ENCODE data around the gene GRK4.
"Not testable (repeated sequence)": the region's sequence is repeated elsewhere in the genome, so short reads cannot be mapped to it uniquely, and the experiment has no call there.

DNA sequence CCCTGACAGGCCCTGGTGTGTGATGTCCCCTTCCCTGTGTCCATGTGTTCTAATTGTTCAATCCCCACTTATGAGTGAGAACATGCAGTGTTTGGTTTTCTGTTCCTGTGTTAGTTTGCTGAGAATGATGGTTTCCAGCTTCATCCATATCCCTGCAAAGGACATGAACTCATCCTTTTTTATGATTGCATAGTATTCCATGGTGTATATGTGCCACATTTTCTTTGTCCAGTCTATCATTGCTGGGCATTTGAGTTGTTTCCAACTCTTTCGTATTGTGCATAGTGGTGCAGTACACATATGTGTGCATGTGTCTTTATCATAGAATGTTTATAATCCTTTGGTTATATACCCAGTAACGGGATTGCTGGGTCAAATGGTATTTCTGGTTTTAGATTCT lies 46.7 kb upstream of the GRK4 start:
- TF ChIP-seq, protein P1, sequence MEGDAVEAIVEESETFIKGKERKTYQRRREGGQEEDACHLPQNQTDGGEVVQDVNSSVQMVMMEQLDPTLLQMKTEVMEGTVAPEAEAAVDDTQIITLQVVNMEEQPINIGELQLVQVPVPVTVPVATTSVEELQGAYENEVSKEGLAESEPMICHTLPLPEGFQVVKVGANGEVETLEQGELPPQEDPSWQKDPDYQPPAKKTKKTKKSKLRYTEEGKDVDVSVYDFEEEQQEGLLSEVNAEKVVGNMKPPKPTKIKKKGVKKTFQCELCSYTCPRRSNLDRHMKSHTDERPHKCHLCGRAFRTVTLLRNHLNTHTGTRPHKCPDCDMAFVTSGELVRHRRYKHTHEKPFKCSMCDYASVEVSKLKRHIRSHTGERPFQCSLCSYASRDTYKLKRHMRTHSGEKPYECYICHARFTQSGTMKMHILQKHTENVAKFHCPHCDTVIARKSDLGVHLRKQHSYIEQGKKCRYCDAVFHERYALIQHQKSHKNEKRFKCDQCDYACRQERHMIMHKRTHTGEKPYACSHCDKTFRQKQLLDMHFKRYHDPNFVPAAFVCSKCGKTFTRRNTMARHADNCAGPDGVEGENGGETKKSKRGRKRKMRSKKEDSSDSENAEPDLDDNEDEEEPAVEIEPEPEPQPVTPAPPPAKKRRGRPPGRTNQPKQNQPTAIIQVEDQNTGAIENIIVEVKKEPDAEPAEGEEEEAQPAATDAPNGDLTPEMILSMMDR (IDR thresholded peaks at IDR 0.05), result not testable (repeated sequence)
- not testable (repeated sequence) for TF ChIP-seq POLR2A (IDR thresholded peaks at IDR 0.05)
